Measurements from ENCODE around the gene NINL. TPM values are rescaled to one million over a fixed set of nuclear protein-coding genes. Genes with fewer than 3 reads are reported as not detected.

The NINL gene
- polyA plus RNA-seq, 1 donor, result 30.9 TPM

DNA sequence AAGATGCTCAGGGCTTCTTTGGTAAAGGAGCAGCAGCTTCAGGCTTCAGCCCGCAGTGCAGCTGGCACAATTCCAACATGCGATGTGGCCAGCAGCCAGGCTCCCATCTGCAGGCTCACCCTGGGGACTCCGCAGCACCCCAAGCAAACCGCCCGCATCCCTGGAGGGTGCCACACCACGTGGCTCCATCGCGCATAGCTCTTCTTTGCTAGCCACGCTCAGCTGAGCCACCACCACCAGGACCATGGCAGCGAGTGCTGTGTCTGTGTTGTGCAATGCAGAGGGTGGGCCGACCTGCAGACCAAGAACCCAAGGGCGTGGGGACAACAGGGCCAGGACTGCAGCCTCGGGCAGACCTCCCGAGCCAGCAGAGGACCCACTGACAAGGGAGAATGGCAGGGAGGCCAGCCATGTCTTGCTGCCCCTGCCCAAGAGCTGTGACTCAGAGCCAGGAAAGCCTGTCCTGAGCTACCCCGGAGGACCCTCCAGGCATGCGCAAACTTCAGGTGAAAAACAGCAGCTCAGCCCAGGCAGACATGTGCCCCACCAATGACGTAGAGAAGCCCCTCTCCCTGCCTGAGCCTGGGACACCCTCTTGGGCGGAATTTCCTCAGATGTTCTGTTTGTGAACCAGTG is 90.0 kb downstream of the NINL start:
- no peaks in the 10 kb centered on the region for H3K9me3 ChIP-seq (ENCODE audit: control insufficient read depth, low read depth, low read length)
- H3K4me3 ChIP-seq (ENCODE audit: low read length), result no peak overlapping the region
- no peaks in the 10 kb centered on the region for H3K4me1 ChIP-seq (ENCODE audit: control insufficient read depth, insufficient read depth, low read length)
- no CpG with 5 or more reads among the region's 18 CpGs for WGBS (ENCODE audit: insufficient coverage, low lambda C conversion rate)
- no peaks in the 10 kb centered on the region for H3K27me3 ChIP-seq (ENCODE audit: control insufficient read depth, insufficient read depth, low read length)
- DNase-seq, result no peak
- H3K36me3 ChIP-seq (ENCODE audit: control insufficient read depth, insufficient read depth, low read length), result peaks cover 27% of the 10 kb centered on the region
- no peak overlapping the region for H3K27ac ChIP-seq (ENCODE audit: low read length)

DNA sequence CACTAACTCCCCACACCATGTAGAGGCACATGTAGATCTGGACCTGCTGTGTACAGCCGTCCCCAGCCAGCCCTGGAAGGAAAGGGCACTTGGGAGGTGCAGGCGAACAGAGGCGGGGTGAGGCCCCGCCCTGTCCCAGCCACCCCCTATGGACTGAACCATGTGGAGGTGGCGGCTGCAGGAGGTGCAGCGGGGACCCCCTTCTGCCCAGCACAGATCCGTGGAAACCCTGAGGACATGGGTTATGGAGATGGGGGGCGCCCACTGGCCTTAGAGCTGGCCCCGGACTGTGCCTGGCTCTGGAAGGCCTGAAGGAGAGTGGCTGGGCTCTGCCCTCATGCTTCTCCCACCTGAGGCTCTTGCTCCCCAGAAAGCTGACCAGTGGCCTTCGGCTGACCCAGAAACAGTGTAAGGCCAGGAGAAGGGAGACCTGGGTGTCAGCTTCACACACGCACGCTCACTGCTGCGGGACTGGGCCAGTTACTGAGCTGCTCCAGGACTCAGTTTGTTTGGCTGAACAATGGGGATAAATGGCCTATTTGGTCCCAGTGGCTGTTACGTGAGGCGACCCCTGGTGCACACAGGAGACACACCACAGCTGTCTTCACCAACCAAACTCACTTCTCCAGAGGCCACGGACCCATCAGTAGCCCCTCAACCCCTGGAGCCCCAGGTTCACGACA is 90.7 kb downstream of the NINL start:
- no CpG with 5 or more reads among the region's 17 CpGs for WGBS (ENCODE audit: insufficient coverage, low lambda C conversion rate)
- no peak for DNase-seq
- Histone ChIP-seq H3K36me3 (ENCODE audit: control insufficient read depth, insufficient read depth, low read length) (peaks cover 28% of the 10 kb centered on the region), H3K9me3 (ENCODE audit: control insufficient read depth, low read depth, low read length) (no peaks in the 10 kb centered on the region), H3K4me1 (ENCODE audit: control insufficient read depth, insufficient read depth, low read length) (no peaks in the 10 kb centered on the region), H3K27ac (ENCODE audit: low read length) (no peak overlapping the region), H3K4me3 (ENCODE audit: low read length) (no peak overlapping the region), H3K27me3 (ENCODE audit: control insufficient read depth, insufficient read depth, low read length) (no peaks in the 10 kb centered on the region)

DNA sequence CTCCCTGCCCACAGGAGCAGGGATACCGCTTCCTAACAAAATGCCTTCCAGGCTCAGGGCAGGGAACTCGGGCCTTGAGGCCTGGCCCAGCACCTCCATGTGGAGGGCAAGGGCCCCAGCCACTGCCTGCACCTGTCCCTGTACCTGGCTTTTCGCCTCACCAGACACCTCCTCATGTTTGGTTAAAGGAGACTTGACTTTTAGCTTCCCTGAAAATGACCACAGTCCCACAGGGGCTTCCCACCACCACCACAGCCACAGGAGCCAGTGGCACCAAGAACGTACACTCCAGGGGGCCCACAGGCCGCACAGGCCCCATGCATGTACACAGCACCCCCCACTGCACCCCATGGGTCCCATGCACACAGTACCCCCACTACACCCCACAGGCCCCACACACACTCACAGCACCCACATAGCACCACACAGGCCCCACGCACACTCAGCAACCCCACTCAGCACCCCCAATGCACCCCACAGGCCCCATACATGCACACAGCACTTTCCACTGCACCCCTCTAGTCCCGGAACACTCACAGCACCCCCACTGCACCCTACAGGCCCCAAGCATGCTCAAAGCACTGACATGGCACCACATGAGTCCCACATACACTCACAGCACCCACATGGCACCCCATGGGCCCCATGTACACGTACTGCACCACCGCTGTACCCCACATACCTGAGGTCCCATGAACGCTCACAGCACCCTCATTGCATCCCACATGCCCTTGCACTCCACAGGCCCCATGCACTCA is 91.4 kb downstream of the NINL start:
- Histone ChIP-seq H3K9me3 (ENCODE audit: control insufficient read depth, low read depth, low read length) (no peaks in the 10 kb centered on the region), H3K4me1 (ENCODE audit: control insufficient read depth, insufficient read depth, low read length) (no peaks in the 10 kb centered on the region), H3K27me3 (ENCODE audit: control insufficient read depth, insufficient read depth, low read length) (no peaks in the 10 kb centered on the region), H3K36me3 (ENCODE audit: control insufficient read depth, insufficient read depth, low read length) (peaks cover 29% of the 10 kb centered on the region), H3K27ac (ENCODE audit: low read length) (no peak overlapping the region), H3K4me3 (ENCODE audit: low read length) (no peak overlapping the region)
- no peak for DNase-seq
- WGBS (ENCODE audit: insufficient coverage, low lambda C conversion rate), result no CpG with 5 or more reads among the region's 10 CpGs

DNA sequence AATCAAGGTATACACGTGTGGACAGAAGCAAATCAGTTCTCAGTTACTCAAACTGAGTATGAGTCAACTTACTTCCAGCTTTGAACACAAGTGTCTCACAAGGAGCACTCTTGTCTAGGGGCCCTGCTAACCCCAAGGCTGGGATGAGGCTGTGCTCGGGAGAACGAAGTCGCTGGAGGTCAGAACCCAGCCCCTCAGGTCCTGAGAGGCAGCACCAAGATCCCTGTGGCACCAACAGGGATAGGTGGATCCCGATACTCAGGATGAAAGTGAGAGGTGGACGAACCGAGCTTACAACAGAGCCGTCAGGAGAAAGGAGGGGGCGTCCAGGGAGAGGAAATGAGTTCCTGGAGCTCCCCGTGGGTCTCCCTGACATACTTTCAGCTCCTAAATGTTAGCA is 92.2 kb downstream of the NINL start:
- H3K36me3 ChIP-seq (ENCODE audit: control insufficient read depth, insufficient read depth, low read length), result peaks cover 32% of the 10 kb centered on the region

DNA sequence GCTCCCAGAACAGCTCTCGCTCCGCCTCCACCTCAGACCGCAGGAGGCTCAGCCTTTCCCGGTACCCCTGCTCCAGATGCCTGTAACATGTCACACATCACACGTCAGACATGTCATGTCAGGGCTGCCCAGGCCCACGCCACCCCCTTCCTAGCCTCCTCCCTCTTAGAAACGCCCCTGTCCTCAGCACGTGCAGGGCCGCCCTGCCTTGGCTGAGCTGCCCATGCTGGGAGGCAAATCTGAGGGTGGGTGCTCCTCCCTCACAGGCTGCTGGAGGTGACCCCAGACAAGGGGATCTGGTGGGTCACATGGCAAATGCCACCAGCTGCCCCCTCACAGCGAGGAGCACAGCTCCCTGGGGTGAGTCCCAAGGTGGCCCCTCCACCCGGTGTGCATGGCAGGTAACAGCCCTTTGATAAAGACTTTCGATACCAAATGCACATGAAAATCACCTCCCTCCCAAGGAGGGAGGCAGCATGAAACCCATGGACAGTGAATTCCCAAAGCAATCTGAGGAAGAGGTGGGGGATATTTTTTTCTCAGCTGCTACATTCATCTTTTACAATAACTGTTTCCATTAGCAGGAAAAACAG is 93.8 kb downstream of the NINL start:
- no peak overlapping the region for H3K4me3 ChIP-seq (ENCODE audit: low read length)
- H3K9me3 ChIP-seq (ENCODE audit: control insufficient read depth, low read depth, low read length), result no peaks in the 10 kb centered on the region
- no peak for DNase-seq
- H3K4me1 ChIP-seq (ENCODE audit: control insufficient read depth, insufficient read depth, low read length), result no peaks in the 10 kb centered on the region
- no peaks in the 10 kb centered on the region for H3K27me3 ChIP-seq (ENCODE audit: control insufficient read depth, insufficient read depth, low read length)
- WGBS (ENCODE audit: insufficient coverage, low lambda C conversion rate), result no CpG with 5 or more reads among the region's 12 CpGs
- peaks cover 33% of the 10 kb centered on the region for H3K36me3 ChIP-seq (ENCODE audit: control insufficient read depth, insufficient read depth, low read length)
- H3K27ac ChIP-seq (ENCODE audit: low read length), result no peak overlapping the region

More for the DNA sequence above, 92.2 kb downstream of the NINL start:
- H3K27me3 ChIP-seq (ENCODE audit: control insufficient read depth, insufficient read depth, low read length), result no peaks in the 10 kb centered on the region
- WGBS (ENCODE audit: insufficient coverage, low lambda C conversion rate), result no CpG with 5 or more reads among the region's 10 CpGs
- H3K27ac ChIP-seq (ENCODE audit: low read length), result no peak overlapping the region
- no peaks in the 10 kb centered on the region for H3K9me3 ChIP-seq (ENCODE audit: control insufficient read depth, low read depth, low read length)
- H3K4me1 ChIP-seq (ENCODE audit: control insufficient read depth, insufficient read depth, low read length), result no peaks in the 10 kb centered on the region
- H3K4me3 ChIP-seq (ENCODE audit: low read length), result no peak overlapping the region
- no peak for DNase-seq

DNA sequence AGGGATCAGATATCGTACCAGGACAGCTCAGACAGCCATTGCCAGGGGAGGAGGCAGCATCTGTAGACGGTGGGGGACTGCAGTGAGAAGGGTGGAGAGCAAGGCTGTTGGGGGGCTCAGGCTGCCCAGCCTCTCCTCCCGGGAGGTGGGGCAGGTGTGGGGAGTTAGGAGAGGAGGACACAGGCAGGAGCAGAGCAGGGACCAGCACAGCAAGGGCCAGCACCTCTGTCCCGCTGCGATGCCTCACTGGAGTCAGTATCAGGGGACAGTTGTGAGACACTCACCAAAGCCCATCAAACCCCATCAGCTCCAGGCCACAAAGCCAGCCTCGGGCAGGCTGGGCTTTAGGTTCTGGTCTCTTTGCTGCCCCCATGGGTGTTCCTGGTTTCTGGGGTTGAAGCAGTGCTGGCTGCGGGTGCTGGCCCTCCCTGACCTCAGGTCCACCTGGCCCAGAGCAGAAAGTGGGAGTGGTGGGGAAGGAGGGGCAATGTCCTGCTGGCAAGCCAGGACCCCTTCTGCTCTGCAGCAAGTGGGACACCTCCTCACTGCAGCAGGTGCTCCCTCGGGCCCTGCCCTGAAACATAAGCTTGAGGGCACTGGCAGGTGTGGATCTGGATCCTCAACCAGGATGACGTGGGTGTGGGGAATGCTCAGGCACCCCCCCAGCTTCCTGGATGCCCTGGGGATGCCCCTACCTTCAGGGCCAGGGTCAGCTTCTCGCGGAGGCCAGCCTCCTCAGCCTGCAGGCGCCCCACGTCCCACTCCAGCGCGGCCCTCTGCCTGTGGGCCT is 94.5 kb downstream of the NINL start:
- no peak overlapping the region for H3K27ac ChIP-seq (ENCODE audit: low read length)
- H3K4me3 ChIP-seq (ENCODE audit: low read length), result no peak overlapping the region
- no peak for DNase-seq
- no peaks in the 10 kb centered on the region for H3K4me1 ChIP-seq (ENCODE audit: control insufficient read depth, insufficient read depth, low read length)
- H3K36me3 ChIP-seq (ENCODE audit: control insufficient read depth, insufficient read depth, low read length), result peaks cover 30% of the 10 kb centered on the region
- no CpG with 5 or more reads among the region's 15 CpGs for WGBS (ENCODE audit: insufficient coverage, low lambda C conversion rate)
- H3K27me3 ChIP-seq (ENCODE audit: control insufficient read depth, insufficient read depth, low read length), result no peaks in the 10 kb centered on the region
- H3K9me3 ChIP-seq (ENCODE audit: control insufficient read depth, low read depth, low read length), result no peaks in the 10 kb centered on the region

DNA sequence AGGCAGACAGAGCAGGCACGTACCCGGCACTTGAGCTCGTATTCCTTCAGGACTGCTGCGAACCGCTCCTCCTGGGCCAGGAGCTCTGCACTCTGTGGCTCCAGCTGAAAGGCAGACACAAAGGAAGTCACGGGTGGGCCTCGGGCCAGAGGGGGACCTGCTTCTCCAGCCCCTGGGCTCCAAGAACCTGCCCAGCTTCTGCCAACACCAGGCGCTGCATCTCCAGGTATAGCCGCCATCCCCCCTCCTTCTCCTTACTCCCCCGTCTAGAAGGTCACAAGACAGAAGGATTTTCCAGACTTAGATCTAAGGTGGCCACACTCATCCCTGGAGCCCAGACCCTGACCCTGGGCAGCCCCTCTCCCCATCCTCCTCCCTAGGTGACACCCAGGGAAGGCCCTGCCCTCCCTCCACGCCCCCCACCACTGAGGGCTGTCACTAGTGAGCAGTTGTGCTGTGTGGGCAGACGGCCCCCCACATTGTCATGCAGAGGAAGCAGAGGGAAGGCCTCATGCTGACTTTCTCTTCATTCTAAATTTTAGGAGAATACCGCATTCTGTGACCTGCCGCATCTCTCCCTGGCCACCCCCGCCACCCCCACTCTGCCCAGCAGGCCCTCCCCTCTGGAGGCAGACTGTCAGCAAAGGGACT is 96.0 kb downstream of the NINL start:
- Histone ChIP-seq H3K36me3 (ENCODE audit: control insufficient read depth, insufficient read depth, low read length) (peaks cover 35% of the 10 kb centered on the region), H3K27me3 (ENCODE audit: control insufficient read depth, insufficient read depth, low read length) (no peaks in the 10 kb centered on the region), H3K27ac (ENCODE audit: low read length) (no peak overlapping the region), H3K4me3 (ENCODE audit: low read length) (no peak overlapping the region), H3K4me1 (ENCODE audit: control insufficient read depth, insufficient read depth, low read length) (no peaks in the 10 kb centered on the region), H3K9me3 (ENCODE audit: control insufficient read depth, low read depth, low read length) (no peaks in the 10 kb centered on the region)
- no CpG with 5 or more reads among the region's 15 CpGs for WGBS (ENCODE audit: insufficient coverage, low lambda C conversion rate)
- DNase-seq, result no peak

DNA sequence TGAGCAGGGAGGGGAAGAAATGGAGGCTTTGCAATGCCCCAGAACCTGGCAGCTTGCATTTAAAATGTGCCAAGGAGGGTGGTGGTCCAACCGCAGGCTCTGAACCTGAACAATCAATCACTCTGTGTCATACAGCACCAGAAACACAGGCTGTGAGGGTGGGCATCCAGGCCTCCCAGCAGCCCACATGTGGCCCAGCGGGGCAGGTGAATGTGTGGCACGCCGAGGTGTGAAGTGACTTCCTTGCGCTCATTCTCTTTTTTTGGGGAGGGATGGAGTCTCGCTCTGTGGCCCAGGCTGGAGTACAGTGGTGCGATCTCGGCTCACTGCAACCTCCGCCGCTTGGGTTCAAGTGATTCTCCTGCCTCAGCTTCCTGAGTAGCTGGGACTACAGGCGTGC is 97.4 kb downstream of the NINL start:
- Histone ChIP-seq H3K4me1 (ENCODE audit: control insufficient read depth, insufficient read depth, low read length) (no peaks in the 10 kb centered on the region), H3K27ac (ENCODE audit: low read length) (no peak overlapping the region), H3K9me3 (ENCODE audit: control insufficient read depth, low read depth, low read length) (no peaks in the 10 kb centered on the region), H3K36me3 (ENCODE audit: control insufficient read depth, insufficient read depth, low read length) (peaks cover 34% of the 10 kb centered on the region), H3K27me3 (ENCODE audit: control insufficient read depth, insufficient read depth, low read length) (no peaks in the 10 kb centered on the region), H3K4me3 (ENCODE audit: low read length) (no peak overlapping the region)
- no CpG with 5 or more reads among the region's 11 CpGs for WGBS (ENCODE audit: insufficient coverage, low lambda C conversion rate)
- no peak for DNase-seq

DNA sequence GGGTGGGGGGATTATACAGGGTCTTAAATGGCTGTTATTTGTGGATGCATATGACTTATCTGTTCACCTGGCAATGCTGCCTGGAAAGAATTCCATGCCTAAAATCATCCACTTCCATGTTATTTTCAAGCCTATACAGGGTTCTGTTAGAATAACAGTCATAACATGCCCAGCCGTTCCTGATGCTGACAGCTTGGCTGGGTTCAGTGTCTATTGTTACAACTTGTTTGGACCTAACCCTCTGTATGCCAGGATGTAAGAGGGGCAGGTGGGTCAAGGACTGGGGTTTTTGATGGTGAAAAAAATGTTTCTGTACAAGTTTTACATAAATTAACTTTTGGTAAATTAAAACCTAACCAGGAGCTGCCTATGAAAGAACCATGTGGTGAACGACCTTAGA is 98.0 kb downstream of the NINL start:
- Histone ChIP-seq H3K4me3 (ENCODE audit: low read length) (no peak overlapping the region), H3K36me3 (ENCODE audit: control insufficient read depth, insufficient read depth, low read length) (peaks cover 33% of the 10 kb centered on the region), H3K4me1 (ENCODE audit: control insufficient read depth, insufficient read depth, low read length) (no peaks in the 10 kb centered on the region), H3K27ac (ENCODE audit: low read length) (no peak overlapping the region), H3K27me3 (ENCODE audit: control insufficient read depth, insufficient read depth, low read length) (no peaks in the 10 kb centered on the region), H3K9me3 (ENCODE audit: control insufficient read depth, low read depth, low read length) (no peaks in the 10 kb centered on the region)
- no CpG with 5 or more reads among the region's 2 CpGs for WGBS (ENCODE audit: insufficient coverage, low lambda C conversion rate)
- DNase-seq, result no peak
